HG03196 (cell line): ENCODE measurements around the gene AGBL4.

Source experiments
- ATAC-seq: cut with Tn5 transposase; IDR thresholded peaks from one replicate; pipeline ENCODE4 v1.9.1; 2021; ENCODE audit not compliant: unreplicated experiment

AGBL4 gene

DNA sequence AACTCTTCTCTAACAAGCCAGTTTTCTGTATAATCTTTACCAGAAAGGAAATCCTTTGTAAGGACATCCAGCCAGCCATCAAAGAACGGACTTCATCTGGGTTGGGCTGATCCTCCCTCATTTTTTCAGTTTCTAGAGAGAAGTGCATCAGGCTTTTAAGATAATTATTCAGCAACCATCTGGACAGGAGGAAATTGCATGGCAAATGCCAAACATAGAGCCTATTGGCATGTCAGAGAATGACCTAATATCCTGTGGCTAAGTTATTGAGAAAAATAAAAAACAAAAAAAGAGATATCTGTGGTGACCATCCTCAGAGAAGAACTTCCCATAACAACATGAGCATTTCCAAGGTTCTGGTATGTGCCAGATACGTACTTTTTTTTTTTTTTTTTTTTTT, 1172.1 kb downstream of the AGBL4 start:
- ATAC-seq = no peak

DNA sequence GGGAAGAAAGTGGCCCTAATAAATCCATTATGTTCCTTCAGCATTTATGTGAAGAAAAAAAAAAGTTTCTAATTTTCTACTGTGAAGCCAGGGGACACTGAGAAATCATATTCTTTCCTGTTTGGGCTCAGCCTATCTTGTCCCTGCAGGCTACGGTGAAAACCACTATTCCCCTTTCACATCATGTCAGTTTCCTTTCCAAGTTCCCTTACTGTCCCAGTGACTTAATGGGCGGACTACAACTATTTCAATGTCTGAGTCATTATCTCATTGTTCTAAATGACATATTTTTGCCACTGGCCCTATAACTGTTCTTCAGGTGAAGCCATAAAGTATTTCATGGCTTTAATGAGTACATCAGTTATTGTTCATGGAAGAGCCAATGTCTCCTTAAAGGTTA, 1175.7 kb downstream of the AGBL4 start:
- ATAC-seq = no peak

DNA sequence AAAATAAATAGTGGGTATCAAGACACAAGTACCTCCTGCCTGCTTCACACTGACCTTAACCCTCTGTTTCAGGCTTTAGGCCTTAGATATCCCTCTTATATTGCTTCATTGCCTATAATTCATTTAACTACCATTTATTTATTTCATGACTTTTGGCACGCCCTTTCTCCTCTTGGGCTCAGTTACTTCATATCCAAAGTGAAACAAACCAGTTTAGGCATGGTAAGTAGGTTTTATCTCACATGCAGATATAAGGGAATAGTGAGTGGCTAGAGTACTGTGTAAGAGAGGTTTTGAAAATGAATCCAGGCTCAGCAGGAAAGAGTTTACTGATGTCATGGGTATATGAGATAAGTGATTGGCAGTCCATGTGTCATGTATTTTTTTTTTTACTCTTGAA, 1177.3 kb downstream of the AGBL4 start:
- ATAC-seq = no peak

DNA sequence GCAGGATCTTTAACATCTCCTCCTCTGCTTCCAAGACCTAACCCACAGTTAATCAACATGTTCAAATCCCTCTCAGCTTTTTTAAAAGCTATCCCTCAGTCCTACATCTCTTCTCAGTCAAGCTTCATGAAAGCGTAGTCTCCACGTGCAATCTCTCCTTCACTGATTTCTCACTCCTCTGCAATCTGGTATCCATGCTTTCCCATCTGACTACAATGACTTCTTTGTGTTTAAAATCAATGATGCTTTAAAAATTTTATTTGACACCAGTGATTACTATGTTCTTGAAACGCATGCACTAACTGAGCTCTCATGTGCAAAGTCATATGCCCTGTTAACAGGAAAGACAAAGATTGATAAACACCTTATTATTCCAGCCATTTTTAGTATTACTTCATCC, 1179.6 kb downstream of the AGBL4 start:
- no peak for ATAC-seq

DNA sequence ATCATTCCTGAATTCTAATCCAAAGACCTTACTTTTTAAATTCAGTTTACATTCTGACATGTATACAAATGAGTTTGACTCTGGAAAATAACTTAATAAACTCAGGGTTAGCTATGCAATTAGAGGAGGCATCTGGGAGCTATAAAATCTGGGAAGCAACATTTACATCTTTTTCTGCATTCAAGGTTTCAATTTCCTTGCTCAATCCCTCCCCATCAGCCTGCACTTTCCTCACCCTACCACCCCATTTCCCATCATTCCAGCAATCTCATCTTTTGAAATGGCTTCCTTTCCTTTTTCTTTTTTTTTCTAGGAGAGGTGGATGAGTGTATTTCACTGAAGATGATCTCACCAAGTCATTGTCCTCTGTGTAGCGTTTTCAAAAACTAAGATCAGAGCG, 1181.8 kb downstream of the AGBL4 start:
- no peak for ATAC-seq

DNA sequence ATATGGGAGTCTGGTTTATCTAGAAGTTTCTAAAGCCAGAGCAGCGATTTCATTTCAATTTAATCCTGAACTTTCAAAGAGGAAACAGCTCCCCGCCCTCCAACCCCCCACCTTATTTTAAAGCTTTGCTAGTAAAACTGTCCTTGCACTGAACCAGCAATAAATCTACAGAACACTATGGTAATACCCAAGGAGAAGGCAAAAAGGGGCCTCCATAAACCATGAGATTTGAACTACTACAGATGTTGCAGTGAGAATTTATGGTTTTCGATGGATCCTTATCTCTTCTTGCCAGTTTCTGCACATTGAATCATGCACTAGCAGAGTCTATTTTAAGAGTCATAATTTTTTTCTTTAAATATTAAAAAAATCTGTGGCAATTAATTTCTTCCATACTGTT, 1182.3 kb downstream of the AGBL4 start:
- no peak for ATAC-seq

DNA sequence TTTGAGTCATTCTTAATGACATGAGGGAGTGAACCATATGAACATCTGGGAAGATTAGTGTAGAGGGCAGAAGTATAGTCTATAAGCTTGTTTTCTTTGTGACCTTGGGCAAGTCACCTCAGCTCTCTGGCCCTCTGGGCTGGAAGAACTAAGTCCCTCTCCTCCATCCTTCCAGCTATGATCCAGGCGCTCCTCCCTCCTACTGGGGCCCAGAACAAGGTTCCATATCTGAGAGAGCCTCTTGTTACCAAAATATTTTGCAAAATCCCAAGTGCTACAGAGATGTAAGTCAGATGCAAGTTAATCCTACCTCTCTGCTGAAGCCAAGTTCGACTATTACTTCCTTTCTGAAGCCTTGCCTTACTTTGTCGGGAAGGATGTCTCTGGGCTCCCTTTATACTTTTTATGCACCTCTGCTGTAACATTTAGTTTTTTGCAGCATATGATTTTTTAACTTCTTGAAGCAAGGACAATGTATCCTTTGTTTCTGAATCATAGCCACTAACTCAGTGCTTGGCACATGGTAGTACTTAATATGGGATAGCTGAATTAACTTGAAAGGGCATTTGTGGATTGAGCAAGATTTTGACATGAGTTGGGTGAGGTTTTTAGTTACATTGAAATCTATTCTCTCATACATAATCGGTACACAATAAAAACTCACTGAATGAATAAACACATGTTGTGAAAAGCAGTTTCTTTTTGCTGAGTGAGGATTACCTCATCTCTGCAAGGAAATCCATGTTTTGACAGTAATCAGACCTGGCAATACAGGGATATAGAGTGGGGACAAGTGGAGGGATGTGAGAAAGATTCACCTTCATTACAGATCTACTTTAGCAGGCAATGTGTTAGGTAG, 1192.4 kb downstream of the AGBL4 start:
- no peak for ATAC-seq

DNA sequence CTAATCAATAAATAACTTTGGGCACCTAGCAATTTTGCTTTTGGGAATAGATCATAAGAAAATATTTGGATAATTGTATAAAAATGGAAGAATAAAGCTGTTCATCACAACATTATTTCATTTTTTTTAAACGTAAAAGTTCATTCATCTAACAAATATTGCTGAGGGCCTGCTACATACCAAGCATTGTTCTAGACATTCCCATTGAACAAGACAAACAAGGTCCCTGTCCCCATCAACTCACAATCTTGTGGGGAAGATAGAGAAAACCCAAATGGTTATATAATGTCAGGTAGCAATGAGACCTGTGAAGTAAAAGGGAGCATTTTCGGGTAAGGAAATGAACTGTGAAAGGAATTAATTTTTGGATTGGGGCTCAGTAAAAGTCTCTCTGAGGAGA, 1193.0 kb downstream of the AGBL4 start:
- ATAC-seq = no peak

DNA sequence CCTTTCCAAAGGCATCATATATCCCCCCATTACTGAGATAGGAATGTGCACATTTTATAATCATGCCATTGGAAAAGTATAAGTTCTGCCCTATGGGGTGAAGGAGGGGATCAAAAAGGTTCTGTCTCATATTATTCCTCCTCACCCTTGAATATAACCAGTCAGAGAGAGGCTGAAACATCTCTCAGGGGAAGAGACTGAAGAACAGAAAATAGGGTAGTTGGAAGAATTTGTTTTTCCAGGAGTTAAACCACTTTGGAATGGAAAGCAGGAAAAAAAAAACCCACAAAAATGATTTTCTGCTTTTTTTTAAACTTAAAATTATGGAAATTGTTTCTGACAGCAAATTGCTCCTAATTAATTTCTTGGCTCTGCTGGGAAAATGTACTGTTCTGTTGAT, 1194.3 kb downstream of the AGBL4 start:
- no peak for ATAC-seq

DNA sequence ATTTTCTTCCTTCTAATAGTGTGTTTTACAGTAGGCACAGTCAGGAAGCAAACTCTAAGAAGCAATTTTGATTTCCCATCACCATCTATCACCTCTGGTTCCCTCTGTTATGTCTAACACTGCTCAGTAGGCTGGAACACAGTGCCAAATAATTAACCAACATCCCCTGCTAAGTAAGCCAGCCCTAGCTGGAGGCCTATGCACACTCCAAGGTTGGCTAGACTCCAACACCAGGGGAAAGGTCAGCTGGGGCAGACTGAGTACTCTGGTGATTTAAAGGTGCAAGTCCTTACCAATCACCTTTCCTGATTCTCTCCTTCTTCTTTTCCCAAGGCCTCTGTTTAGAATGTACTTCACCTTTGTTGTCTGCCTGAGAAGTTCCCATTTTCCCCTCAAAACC, 1200.6 kb downstream of the AGBL4 start:
- ATAC-seq = no peak

DNA sequence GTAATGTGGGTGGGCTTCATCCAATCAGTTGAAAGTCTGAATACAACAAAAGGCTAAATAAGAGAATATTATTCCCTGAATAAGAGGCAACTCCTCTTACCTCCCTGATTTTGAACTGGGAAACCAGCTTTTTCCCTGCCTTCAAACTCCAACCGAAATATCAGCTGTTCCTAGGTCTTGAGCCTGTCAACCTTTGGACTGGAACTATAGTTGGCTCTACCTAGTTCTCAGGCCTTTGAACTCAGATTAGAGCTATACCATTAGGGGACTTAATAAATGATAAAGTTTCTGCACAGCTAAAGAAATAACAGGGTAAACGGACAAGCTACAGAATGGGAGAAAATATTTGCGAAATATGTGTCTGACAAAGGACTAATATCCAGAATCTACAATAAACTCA, 1203.3 kb downstream of the AGBL4 start:
- ATAC-seq = no peak

DNA sequence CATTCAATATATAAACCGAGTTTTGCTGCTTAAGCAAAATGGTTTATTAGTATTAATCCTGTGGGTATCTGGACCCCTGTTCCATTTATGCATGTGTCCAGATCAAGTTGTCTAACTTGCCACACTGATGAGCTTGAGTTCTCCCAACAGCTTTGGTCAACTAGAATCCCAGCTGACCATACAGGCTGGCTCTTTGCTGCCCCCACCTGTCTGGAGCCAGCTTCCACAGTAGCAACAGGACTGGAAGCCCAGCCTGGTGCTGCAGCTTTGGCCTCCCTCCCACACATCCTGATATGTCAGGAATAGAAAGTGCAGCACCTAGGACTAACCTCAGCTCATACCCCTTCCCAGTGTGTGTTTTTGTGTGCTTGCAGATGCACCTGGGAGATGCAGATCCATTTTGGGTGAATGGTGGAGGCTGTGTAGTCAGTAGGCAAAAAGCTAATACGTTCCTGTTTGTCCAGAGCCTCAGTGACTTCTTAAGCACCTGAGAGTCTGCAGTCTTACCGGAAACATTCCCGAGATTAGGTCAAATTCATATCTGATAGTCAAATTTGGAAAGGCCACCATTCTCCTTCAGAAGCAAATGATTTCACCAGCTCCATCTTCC, 1206.1 kb downstream of the AGBL4 start:
- ATAC-seq = peak; percentile 92

DNA sequence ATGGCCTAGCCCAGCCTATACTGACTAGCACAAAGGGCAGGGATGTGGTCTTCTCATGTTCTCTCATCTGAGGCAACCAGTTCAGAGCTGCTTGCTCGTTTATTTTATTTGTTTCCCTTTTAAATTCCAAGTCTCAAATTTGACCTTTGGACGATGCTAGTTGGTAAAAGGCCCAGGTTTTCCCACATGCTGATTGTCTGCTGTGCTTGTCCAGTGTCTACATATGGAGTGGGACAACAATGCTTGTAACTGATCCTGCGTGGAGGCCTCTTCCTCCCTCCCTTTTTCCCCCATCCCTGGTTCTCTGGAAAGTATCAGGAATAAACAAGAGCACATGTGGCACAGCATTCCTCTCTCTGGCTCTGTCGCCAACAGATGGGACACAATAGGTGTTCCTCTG, 1213.0 kb downstream of the AGBL4 start:
- ATAC-seq = no peak

DNA sequence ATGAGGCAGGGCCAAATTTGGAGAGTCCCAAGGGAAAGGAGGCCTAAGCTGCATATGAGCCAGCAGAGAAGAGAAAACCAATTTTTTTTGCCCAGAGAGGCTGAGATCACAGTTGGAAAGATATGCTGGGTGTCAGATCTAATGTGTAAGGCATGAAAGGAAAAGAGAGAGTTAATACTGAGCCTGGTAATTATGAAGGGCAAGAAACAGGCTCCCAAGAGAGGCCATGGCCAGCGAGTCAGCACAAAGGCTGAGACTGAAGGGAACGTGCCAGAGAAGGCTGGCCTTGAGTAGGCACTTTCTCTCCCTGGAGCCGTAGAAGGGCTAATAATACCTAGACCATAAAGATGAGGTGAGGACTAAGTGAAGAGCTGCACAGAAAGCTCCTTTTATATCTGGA, 1215.3 kb downstream of the AGBL4 start:
- no peak for ATAC-seq

DNA sequence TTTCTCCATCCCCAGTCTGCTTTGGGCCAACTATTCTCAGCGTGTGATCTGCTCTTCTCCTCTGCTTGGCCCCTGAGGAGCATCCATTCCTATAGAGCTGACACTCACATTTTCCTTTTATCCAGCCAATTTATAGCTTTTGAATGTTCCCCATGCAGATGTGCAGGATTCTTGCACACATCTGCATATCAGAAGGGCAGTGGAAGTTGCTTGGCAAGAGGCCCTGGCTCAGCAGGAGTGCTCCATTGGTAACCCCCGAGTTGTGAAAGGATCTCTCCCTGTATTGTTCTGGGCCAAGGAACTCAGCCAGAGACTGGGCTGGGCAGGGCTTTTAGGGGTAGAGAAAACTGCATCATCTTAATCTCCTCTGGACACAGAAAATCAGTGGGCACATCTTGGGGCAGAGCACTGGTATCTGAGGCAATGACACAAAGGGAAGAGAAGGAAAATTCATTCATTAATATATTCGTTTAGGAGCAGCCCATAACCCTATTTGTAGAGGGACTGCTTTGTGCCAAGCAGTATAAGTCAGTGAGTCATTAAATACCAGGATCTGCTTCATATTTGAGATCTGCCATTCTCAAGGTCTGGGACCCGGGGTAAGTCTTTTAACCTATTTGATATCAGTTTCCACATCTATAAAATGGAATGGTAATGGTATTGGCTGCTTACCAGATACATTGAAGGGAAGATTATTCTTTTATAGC, 1216.0 kb downstream of the AGBL4 start:
- no peak for ATAC-seq

DNA sequence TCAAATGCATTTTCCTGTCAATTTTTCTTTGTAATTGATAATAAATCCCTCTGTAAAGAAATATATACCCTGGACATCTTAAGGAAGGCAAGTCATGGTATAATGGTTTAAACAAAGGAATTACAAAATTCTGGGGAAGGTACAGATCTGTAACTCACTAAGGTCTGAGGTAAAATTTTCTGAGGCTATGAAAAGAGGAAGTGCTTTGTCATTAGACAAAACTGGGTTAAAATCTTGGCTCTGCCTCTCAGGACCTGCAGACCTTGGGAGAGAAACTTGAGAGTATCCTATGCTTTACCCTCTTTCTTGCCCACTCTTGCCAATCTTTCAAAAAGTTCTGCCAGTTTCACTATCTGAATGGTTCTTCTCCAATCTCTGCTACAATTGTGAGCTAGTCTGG, 1220.3 kb downstream of the AGBL4 start:
- ATAC-seq = no peak

DNA sequence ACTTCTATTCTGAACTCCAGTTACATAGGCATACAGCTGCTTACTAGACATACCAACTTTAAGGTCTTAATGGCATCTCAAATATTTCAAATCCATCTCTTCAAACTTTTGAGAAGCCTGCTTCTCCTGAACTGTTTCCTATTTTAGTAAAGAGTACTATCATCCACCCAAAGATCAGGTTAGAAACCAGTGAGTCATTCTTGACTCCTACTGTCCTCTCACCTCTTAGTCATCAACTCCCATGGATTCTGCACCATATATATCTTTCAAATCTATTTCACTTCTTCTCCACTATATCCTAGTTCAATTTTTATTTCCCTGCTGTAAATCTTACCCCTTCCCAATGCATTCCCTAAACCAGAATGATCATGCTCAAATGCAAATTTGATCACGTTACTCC, 1228.9 kb downstream of the AGBL4 start:
- ATAC-seq = no peak

DNA sequence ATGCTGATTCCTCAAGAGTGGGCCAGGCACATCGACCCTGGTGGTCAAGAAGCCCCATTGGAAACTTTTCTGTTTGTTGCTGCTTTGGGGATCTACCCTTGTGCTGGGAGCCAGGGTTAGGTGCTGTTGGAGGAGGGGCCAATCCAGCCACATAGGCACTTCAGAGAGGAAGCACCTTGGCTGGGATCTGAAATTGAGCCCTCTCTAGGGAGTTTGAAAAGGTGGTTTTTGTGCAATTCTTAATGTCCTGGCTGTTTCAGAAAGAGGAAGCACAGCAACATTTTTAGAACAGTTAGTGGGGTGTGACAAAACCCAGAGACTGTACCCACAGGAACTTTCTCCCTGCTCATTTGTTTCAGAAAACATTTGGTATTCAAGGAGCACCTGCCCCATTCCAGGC, 1229.9 kb downstream of the AGBL4 start:
- peak; percentile 79 for ATAC-seq

DNA sequence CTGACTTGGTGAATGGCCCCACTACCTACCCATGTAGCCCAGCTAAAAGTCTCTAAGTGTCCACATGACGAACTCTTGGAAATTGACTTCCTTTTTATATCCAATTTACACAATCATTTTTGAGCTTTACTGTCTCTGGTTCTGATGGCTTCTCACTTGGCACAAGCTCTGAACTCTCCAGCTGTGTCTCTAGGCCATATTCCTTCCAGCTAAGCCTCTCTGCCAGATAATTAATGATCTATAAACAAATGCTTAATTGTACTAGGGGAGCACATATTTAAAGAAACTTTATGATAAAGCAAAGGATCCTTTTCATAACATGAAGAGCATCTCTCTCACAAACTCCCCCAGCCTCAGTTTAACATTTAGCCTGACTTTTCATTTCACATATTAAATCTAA, 1230.8 kb downstream of the AGBL4 start:
- no peak for ATAC-seq

DNA sequence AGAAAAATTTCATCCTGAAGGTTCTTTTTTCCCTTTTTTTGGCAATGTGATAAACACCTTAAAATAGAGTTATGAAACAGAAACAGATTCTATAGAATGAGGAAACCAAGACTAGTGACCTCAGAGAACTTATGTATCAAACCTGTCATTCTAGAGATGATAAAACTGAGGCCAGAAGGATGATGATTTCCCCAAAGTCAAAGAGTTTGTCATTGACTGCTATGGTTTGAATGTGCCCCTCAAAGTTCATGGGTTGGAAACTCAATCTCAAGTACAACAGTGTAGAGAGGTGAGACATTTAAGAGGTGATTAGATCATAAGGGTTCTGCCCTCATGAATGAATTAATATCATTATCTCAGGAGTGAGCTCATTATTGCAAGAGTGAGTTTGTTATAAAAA, 1233.4 kb downstream of the AGBL4 start:
- ATAC-seq = peak; percentile 48

DNA sequence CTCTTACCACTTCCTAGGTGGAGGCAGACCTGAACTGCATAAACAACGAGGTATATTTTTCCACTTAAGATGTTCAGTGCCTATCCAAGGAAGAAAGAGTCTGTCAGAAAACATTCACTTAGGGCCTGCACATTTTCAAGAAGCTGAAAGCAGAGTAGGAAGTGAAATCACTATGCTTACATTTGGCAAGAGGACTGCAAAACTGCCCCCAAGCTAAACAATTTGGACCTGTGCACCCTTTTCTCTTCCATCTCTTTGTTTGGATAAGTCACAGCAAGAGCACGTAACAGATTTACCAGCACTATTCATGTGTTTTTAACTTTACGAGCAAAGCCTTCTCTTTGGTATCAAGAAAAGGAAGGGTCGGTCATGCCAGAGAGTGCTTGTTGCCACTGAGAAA, 1233.9 kb downstream of the AGBL4 start:
- no peak for ATAC-seq

DNA sequence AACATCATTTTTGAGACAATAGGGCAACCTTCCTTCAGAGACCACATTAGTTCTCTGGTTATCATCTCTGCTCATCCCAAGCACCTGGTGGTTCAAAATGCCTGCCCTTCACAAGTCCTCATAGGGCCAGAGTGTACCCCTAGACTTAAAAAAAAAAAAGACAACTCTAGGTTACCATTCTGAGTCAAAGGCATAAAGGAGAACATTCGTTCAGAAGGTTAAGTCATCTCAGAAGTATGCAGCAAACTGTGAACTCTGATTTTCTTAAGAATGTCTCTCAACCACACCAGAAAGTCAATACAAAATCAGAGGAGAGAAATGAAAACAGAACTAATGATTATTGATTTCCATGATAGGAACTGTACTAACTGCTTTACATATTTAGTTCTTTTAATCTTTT, 1237.9 kb downstream of the AGBL4 start:
- ATAC-seq = no peak
